Keratinocyte (primary cell): ENCODE measurements around the gene OR4K2. TPM values are rescaled to one million over a fixed set of nuclear protein-coding genes. Genes with fewer than 3 reads are reported as not detected.

Source experiments
- DNase-seq: peaks from one replicate; pipeline ENCODE4 v3.0.0-alpha.2; 2011; ENCODE audit warnings: low read depth, missing footprints, low spot score
- FAIRE-seq: peaks from 2 replicates; lab custom pipeline; 2011; peaks lifted over from hg19 to GRCh38; lab: Jason Lieb, UNC
- H2AFZ ChIP-seq: 2 replicates; pipeline ENCODE4 v1.6.0; 2012; ENCODE audit warnings: low read length, control low read depth, inconsistent platforms; ENCODE audit not compliant: control insufficient read depth
- H3K27ac ChIP-seq: 2 replicates; pipeline ENCODE4 v1.5.1; 2011; ENCODE audit warnings: low read length; ENCODE audit not compliant: control insufficient read depth, insufficient read depth
- H3K27me3 ChIP-seq: 3 replicates; pipeline ENCODE4 v1.6.0; 2011; ENCODE audit warnings: low read length; ENCODE audit not compliant: control insufficient read depth, insufficient read depth; ENCODE audit errors: extremely low read depth
- H3K36me3 ChIP-seq, 2 experiments: 2 replicates in 1 of 2; 3 replicates in 1 of 2; pipeline ENCODE4 v1.5.1; 2011; ENCODE audit warnings: low read length in 2 of 2, mild to moderate bottlenecking in 1 of 2; ENCODE audit not compliant: control insufficient read depth in 2 of 2, insufficient read depth in 2 of 2; ENCODE audit errors: extremely low read depth in 1 of 2
- H3K4me1 ChIP-seq: 3 replicates; pipeline ENCODE4 v1.5.1; 2011; ENCODE audit warnings: low read length; ENCODE audit not compliant: control insufficient read depth, insufficient read depth; ENCODE audit errors: extremely low read depth
- H3K4me2 ChIP-seq: 3 replicates; pipeline ENCODE4 v1.6.0; 2011; ENCODE audit warnings: low read depth, low read length; ENCODE audit not compliant: control insufficient read depth, insufficient read depth; ENCODE audit errors: extremely low read depth
- H3K4me3 ChIP-seq, 3 experiments: fragments of 200-600 bp in 1 of 3; sonication (generic) in 1 of 3; 2 replicates in 2 of 3; 3 replicates in 1 of 3; pipeline ENCODE4 v1.5.1; 2011 to 2016; ENCODE audit warnings: low read length in 3 of 3, mild to moderate bottlenecking in 3 of 3, control low read depth in 2 of 3, inconsistent platforms in 1 of 3, low read depth in 1 of 3, mixed read lengths in 1 of 3, mixed run types in 1 of 3, moderate library complexity in 1 of 3; ENCODE audit not compliant: control insufficient read depth in 2 of 3, insufficient read depth in 2 of 3; ENCODE audit errors: extremely low read depth in 1 of 3
- H3K79me2 ChIP-seq: 2 replicates; pipeline ENCODE4 v1.6.0; 2012; ENCODE audit warnings: low read length; ENCODE audit not compliant: control insufficient read depth, insufficient read depth
- H3K9ac ChIP-seq: 3 replicates; pipeline ENCODE4 v1.6.0; 2011; ENCODE audit warnings: low read length; ENCODE audit not compliant: control insufficient read depth, insufficient read depth; ENCODE audit errors: extremely low read depth
- H3K9me1 ChIP-seq: 3 replicates; pipeline ENCODE4 v1.6.0; 2011; ENCODE audit warnings: low read length; ENCODE audit not compliant: control insufficient read depth, insufficient read depth; ENCODE audit errors: extremely low read depth
- H3K9me3 ChIP-seq: 2 replicates; pipeline ENCODE4 v1.5.1; 2012; ENCODE audit warnings: low read depth, low read length; ENCODE audit not compliant: control insufficient read depth
- H4K20me1 ChIP-seq: 3 replicates; pipeline ENCODE4 v1.6.0; 2011; ENCODE audit warnings: low read length; ENCODE audit not compliant: control insufficient read depth, insufficient read depth; ENCODE audit errors: extremely low read depth
- EZH2 ChIP-seq: IDR thresholded peaks from one replicate; pipeline ENCODE4 v1.6.1; 2012; ENCODE audit warnings: inconsistent platforms, mild to moderate bottlenecking, low read length, moderate library complexity
- dilution Hi-C: fragments of 300-500 bp; cut with MboI; formaldehyde crosslinking; loops from one replicate; pipeline ENCODE4 v1.7.0; 2020; ENCODE audit warnings: low sequenced_read_pairs; ENCODE audit not compliant: extremely low pct_ligation_motif_present
- polyA plus RNA-seq, 5 experiments: library from polyadenylated mRNA; depleted of rRNA in 3 of 5; stranded (reverse) in 3 of 5; stranded (forward) in 1 of 5; unstranded in 1 of 5; fragments of >200 nt; gene quantifications; 1 replicate in 1 of 5; 2 replicates in 3 of 5; 3 replicates in 1 of 5; pipeline versions ENCODE4 v1.2.1 to v1.2.3, GENCODE V29; 2011 to 2012; ENCODE audit warnings: missing spikeins in 2 of 5, low read depth in 1 of 5, low replicate concordance in 1 of 5
- TF ChIP-seq, protein P1 (sequence below), 3 experiments: IDR thresholded peaks in 1 of 3; conservative IDR thresholded peaks in 1 of 3; optimal IDR thresholded peaks in 1 of 3; 2 replicates in 2 of 3; 3 replicates in 1 of 3; pipeline versions ENCODE3 to v1.5.1; 2011; ENCODE audit warnings: low read length in 3 of 3, mild to moderate bottlenecking in 3 of 3, moderate library complexity in 2 of 3, control low read depth in 1 of 3, inconsistent platforms in 1 of 3; ENCODE audit not compliant: insufficient read depth in 2 of 3; ENCODE audit errors: extremely low read depth in 1 of 3

OR4K2 gene
- polyA plus RNA-seq, 1 donor (not counting 4 experiments of a cell fraction or from before 2014, with no cell fraction given), result not detected

DNA sequence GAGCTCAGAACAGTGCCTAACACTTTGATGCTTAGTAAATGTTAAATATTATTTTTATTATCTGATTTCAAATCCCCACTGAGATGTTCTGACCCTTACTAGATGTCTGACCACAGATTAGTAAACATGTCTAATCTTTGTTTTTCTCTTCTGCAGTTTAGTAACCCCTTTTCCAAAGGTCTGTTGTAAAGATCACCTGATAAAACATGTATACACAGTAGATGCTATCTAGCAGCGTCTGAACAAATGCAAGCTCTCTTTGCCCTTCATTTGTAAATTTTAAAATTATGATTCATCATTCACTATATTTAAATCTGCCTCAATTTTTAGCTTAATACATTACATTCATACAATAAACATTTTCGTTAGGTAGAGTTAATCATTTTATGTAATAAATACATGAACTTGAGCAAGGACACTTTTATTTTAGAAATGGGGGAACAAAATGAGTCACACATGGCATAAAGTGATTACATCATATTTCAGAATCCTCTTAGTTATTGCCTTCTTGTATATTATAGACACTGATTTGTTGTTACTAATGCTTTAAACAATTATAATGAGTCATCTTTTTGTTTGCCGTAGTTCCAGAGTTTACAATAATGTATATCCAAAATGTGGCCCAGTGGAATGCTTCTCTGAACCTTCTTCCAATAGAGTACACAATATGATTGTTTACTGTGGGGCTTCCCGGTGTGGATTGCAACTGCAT is 43.8 kb downstream of the OR4K2 start:
- Histone ChIP-seq H3K9ac (no peak overlapping the region), H3K79me2 (no peaks in the 10 kb centered on the region), H3K9me3 (no peaks in the 10 kb centered on the region), H3K4me3 (no peak overlapping the region), H3K4me1 (no peaks in the 10 kb centered on the region), H3K27ac (no peak overlapping the region), H3K9me1 (no peaks in the 10 kb centered on the region), H2AFZ (no peak overlapping the region), H3K36me3 (no peaks in the 10 kb centered on the region), H4K20me1 (no peaks in the 10 kb centered on the region), H3K27me3 (no peaks in the 10 kb centered on the region), H3K4me2 (no peak overlapping the region)
- dilution Hi-C loops, result no loop called here
- TF ChIP-seq, protein P1, sequence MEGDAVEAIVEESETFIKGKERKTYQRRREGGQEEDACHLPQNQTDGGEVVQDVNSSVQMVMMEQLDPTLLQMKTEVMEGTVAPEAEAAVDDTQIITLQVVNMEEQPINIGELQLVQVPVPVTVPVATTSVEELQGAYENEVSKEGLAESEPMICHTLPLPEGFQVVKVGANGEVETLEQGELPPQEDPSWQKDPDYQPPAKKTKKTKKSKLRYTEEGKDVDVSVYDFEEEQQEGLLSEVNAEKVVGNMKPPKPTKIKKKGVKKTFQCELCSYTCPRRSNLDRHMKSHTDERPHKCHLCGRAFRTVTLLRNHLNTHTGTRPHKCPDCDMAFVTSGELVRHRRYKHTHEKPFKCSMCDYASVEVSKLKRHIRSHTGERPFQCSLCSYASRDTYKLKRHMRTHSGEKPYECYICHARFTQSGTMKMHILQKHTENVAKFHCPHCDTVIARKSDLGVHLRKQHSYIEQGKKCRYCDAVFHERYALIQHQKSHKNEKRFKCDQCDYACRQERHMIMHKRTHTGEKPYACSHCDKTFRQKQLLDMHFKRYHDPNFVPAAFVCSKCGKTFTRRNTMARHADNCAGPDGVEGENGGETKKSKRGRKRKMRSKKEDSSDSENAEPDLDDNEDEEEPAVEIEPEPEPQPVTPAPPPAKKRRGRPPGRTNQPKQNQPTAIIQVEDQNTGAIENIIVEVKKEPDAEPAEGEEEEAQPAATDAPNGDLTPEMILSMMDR (optimal IDR thresholded peaks at IDR 0.05 in 1 of 3, IDR thresholded peaks at IDR 0.05 in 1 of 3, conservative IDR thresholded peaks at IDR 0.05 in 1 of 3; ENCODE audit: extremely low read depth in 1 of 3, insufficient read depth in 2 of 3, low read length in 3 of 3), result no peak
- no peak for TF ChIP-seq EZH2
- no peak for DNase-seq
- FAIRE-seq, result no peak

DNA sequence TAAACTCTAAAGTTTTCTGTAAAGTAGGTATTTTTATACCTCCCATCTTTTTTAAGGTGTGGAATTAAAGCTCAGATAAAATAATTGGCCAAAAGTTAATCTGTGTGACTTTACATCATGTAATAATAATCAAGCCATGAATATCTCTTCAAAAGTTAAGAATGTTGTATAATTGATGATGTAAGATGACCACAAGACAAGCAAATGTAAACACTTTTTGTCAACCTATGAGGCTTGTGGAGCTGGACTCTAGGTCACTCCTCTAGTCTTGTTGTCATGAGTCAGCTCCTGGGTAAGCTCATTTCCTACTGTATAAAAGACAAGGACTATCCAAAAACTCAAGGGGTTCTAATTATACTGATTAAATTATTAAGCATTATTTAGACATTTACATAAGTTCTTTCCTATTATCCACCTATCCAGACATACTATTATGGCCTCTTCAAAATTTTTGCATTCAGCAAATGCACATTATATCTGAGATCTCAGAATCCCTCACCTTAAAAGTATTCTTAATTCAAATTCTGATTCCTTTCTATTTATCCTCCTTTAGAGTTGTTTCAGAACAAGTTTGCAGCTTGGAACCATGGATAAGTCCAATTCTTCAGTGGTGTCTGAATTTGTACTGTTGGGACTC is 45.2 kb downstream of the OR4K2 start, which contains the start of gene OR4K5:
TSS of gene OR4K5 (plus strand) at position 587 of the 637 bp plus-strand sequence. CDS start at position 587, 0 bp downstream.
- Histone ChIP-seq H3K4me2 (no peak within 1 kb of the TSS), H3K9ac (no peak within 1 kb of the TSS), H3K36me3 (no peaks in the 10 kb centered on the region), H3K9me3 (no peaks in the 10 kb centered on the region), H3K4me3 (no peak within 1 kb of the TSS), H3K9me1 (no peaks in the 10 kb centered on the region), H3K79me2 (no peaks in the 10 kb centered on the region), H4K20me1 (no peaks in the 10 kb centered on the region), H3K27ac (no peak within 1 kb of the TSS), H3K4me1 (no peaks in the 10 kb centered on the region), H2AFZ (no peak within 1 kb of the TSS), H3K27me3 (no peaks in the 10 kb centered on the region)
- dilution Hi-C loops, result no loop called here
- TF ChIP-seq EZH2, result no peak
- TF ChIP-seq, protein P1 (optimal IDR thresholded peaks at IDR 0.05 in 1 of 3, IDR thresholded peaks at IDR 0.05 in 1 of 3, conservative IDR thresholded peaks at IDR 0.05 in 1 of 3; ENCODE audit: extremely low read depth in 1 of 3, insufficient read depth in 2 of 3, low read length in 3 of 3), result no peak
- FAIRE-seq (no peak), DNase-seq (no peak)
